Erythroblast (primary cell): ENCODE results near the gene SUSD2.

Experiments
- GATA1 ChIP-seq: IDR thresholded peaks from 2 replicates; pipeline ENCODE4 v1.6.1; 2011; ENCODE audit warnings: low read depth, mild to moderate bottlenecking, control low read depth, low read length, moderate library complexity
- POLR2A ChIP-seq: IDR thresholded peaks from 2 replicates; pipeline ENCODE4 v1.6.1; 2011; ENCODE audit warnings: mild to moderate bottlenecking, low read length

DNA sequence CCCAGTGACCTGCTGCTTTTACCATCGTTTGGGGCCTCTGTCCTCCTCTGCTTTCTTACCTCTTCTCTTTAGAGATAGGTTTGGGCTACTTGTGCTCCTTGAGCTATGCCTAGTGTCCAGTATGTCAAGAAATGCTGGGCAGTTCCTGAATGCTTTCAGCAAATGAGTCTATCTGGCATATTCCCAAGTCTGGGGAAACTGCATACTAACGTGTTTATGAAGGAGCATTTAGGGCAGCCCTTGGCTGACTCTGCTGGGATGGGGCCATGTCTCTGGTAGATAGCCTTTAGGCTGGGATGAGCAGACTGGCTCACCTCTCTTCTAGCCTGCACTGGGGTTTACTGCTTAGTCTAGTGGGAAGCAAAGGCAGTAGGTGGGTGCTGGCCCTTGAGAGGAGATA is 43.7 kb upstream of the SUSD2 start:
- no peak for TF ChIP-seq POLR2A
- no peak for TF ChIP-seq GATA1
